ENCODE results near the gene SPPL3.

Gene SPPL3

DNA sequence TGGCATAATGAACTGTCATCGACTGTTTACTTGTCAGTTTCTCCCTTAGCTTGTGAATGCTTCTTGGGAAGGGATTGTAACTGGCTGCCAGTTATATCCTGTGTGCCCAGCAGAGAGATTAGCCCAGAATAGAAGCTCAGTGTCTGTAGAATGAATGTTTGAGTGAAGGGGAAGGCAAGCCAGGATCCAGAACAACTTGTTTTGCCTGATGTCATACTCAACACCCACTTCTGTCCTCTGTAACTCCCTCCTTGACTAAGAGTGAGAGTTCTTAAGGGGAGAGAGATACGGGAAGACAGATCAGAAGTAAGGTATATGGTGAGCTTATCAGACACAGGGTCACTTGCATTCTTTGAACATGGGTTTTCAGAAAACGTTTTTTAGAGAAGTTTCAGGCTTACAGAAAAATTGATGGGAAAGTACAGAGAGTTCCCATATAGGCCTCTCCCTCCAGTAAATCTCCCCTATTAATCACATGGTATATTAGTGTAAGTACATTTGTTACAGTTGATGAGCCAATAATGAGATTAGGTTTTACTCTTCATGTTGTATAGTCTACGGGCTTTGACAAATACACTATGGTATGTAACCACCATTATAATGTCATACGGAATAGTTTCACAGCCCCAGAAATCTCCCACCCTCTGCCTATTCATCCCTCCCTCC, 5.6 kb upstream of the SPPL3 start:
- H2AFZ ChIP-seq (ENCODE audit: low read depth) = no peak overlapping the region
- H3K4me3 ChIP-seq (IDR thresholded peaks at IDR 0.05; ENCODE audit: insufficient read depth, low read depth, low read length) = no peak overlapping the region
- H3K27me3 ChIP-seq (ENCODE audit: insufficient read depth, low read depth) = no peaks in the 10 kb centered on the region
- H3K27ac ChIP-seq = no peak overlapping the region
- H3K4me2 ChIP-seq = no peak overlapping the region
- no peaks in the 10 kb centered on the region for H3K36me3 ChIP-seq (ENCODE audit: insufficient read depth)
- H3K9ac ChIP-seq = no peak overlapping the region
- TF ChIP-seq, protein P1, sequence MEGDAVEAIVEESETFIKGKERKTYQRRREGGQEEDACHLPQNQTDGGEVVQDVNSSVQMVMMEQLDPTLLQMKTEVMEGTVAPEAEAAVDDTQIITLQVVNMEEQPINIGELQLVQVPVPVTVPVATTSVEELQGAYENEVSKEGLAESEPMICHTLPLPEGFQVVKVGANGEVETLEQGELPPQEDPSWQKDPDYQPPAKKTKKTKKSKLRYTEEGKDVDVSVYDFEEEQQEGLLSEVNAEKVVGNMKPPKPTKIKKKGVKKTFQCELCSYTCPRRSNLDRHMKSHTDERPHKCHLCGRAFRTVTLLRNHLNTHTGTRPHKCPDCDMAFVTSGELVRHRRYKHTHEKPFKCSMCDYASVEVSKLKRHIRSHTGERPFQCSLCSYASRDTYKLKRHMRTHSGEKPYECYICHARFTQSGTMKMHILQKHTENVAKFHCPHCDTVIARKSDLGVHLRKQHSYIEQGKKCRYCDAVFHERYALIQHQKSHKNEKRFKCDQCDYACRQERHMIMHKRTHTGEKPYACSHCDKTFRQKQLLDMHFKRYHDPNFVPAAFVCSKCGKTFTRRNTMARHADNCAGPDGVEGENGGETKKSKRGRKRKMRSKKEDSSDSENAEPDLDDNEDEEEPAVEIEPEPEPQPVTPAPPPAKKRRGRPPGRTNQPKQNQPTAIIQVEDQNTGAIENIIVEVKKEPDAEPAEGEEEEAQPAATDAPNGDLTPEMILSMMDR (conservative IDR thresholded peaks at IDR 0.05; ENCODE audit: low read depth, low read length) = no peak
- no peaks in the 10 kb centered on the region for H3K79me2 ChIP-seq (ENCODE audit: insufficient read depth, low read depth)
- H3K4me1 ChIP-seq (ENCODE audit: low read depth, poor library complexity, severe bottlenecking) = no peaks in the 10 kb centered on the region
- no peaks in the 10 kb centered on the region for H4K20me1 ChIP-seq (ENCODE audit: insufficient read depth)

DNA sequence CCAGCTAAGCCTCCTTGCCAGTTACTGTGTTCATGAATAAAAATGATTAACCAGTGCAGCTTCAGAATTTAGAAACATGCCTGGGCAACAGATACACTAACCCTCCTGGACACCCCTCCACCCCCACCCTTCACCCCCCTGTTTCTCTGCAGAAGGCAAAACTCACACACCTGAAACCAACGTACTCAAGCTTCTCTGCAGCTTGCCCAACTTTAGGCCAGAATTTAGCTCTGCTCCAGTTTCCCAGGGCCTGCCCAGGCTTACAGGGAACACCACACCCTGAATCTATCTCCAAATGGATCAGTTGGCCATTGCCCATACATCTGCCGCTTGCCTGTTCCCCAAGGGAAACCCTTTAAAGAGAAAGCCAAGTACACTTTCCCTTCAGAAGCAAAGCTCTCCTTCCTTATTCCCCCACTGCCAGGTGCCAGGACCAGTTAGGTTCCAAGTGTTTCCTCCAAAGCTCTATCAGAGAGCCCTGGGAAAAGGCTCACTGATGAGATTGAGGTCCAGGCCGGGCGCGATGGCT, 1.8 kb upstream of the SPPL3 start:
- H3K36me3 ChIP-seq (ENCODE audit: insufficient read depth) = no peaks in the 10 kb centered on the region
- H3K4me2 ChIP-seq = no peak overlapping the region
- H3K4me1 ChIP-seq (ENCODE audit: low read depth, poor library complexity, severe bottlenecking) = peaks cover 10% of the 10 kb centered on the region
- no peak overlapping the region for H3K4me3 ChIP-seq (IDR thresholded peaks at IDR 0.05; ENCODE audit: insufficient read depth, low read depth, low read length)
- peaks cover 22% of the 10 kb centered on the region; the same call in 1 of the 2 replicates for H3K79me2 ChIP-seq (ENCODE audit: insufficient read depth, low read depth)
- H3K27ac ChIP-seq = no peak overlapping the region
- TF ChIP-seq, protein P1 (conservative IDR thresholded peaks at IDR 0.05; ENCODE audit: low read depth, low read length) = no peak
- no peaks in the 10 kb centered on the region for H3K27me3 ChIP-seq (ENCODE audit: insufficient read depth, low read depth)
- no peaks in the 10 kb centered on the region for H4K20me1 ChIP-seq (ENCODE audit: insufficient read depth)
- H2AFZ ChIP-seq (ENCODE audit: low read depth) = no peak overlapping the region
- no peak overlapping the region for H3K9ac ChIP-seq

DNA sequence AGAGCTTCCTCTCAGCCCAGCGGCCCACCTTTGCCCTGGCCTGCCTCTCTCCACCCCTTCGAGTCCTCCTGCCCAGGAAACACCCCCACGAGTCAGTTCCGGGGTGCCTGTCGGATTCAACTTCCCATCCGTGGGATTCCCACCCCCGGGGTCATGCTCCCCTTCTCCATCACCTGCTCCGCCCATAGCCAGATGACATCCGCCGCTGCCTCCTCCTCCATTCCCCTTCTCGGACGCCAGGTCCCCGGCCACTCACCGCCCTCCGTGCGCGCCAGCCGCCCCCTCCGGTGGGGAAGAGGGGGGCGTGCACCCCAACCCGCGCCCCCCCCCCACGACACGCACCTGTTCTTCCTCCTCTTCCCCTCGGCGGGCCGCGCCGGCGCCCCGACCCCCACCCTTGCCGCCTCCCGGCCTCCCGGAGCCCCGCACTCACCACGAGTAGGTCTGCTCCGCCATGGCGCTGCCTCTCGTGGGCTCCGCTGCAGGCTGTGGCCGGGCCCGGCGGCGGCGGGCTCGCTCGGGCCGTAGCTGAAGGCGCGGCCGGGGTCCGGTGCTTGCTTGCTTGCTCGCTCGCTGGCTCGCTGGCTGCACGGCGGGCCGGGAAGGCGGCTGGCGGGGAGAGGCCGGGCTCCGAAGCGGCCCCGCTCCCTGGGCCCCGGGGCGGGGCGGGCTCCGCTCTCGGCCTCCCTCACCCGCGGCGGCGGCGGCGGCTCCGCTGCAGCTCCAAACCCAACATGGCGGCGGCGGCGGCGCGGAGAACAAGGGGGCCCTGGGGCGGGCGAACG, 554 bp downstream of the SPPL3 start:
- H3K4me3 ChIP-seq (IDR thresholded peaks at IDR 0.05; ENCODE audit: insufficient read depth, low read depth, low read length) = no peak overlapping the region
- no peaks in the 10 kb centered on the region for H4K20me1 ChIP-seq (ENCODE audit: insufficient read depth)
- peak overlapping the region; percentile 22; the same call in 1 of the 2 replicates for H2AFZ ChIP-seq (ENCODE audit: low read depth)
- peak overlapping the region; percentile 62 for H3K9ac ChIP-seq
- H3K79me2 ChIP-seq (ENCODE audit: insufficient read depth, low read depth) = peaks cover 40% of the 10 kb centered on the region; the same call in 1 of the 2 replicates
- H3K36me3 ChIP-seq (ENCODE audit: insufficient read depth) = no peaks in the 10 kb centered on the region
- H3K27ac ChIP-seq = no peak overlapping the region
- H3K4me1 ChIP-seq (ENCODE audit: low read depth, poor library complexity, severe bottlenecking) = peaks cover 10% of the 10 kb centered on the region
- peak overlapping the region; percentile 57 for H3K4me2 ChIP-seq
- H3K27me3 ChIP-seq (ENCODE audit: insufficient read depth, low read depth) = no peaks in the 10 kb centered on the region
- TF ChIP-seq, protein P1 (conservative IDR thresholded peaks at IDR 0.05; ENCODE audit: low read depth, low read length) = no peak

DNA sequence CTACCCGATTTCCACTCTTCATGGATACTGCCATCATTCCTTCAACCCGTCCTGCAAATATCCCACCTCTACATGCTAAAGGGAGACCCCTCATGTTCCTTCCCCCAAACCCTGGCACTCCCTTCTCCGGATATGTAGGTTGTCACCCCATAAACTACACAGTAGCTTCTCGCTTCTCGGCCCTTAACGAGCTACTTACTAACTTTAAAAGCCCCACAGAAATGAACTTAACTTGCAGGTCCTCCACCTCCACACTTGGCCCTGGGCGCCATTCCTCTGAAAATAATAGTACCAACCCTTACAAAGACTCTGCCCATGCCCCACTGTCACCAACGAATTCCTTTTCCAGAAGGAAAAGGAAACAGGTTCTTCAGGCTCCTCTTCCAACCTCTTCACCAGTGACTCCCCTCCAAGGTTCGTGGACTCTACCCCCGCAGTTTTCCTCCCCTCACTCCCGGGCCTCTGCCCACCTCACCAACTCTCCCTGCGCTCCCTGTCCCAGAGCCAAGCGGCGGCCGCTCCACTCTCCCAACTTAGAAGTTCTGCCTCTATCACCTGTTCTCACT, 1.2 kb downstream of the SPPL3 start:
- no peaks in the 10 kb centered on the region for H4K20me1 ChIP-seq (ENCODE audit: insufficient read depth)
- peak overlapping the region; percentile 62; the same call in 1 of the 2 replicates for H3K9ac ChIP-seq
- H3K4me3 ChIP-seq (IDR thresholded peaks at IDR 0.05; ENCODE audit: insufficient read depth, low read depth, low read length) = no peak overlapping the region
- H3K4me1 ChIP-seq (ENCODE audit: low read depth, poor library complexity, severe bottlenecking) = peaks cover 10% of the 10 kb centered on the region
- no peak overlapping the region for H2AFZ ChIP-seq (ENCODE audit: low read depth)
- no peaks in the 10 kb centered on the region for H3K27me3 ChIP-seq (ENCODE audit: insufficient read depth, low read depth)
- H3K27ac ChIP-seq = no peak overlapping the region
- peaks cover 44% of the 10 kb centered on the region; the same call in 1 of the 2 replicates for H3K79me2 ChIP-seq (ENCODE audit: insufficient read depth, low read depth)
- peak overlapping the region; percentile 57 for H3K4me2 ChIP-seq
- TF ChIP-seq, protein P1 (conservative IDR thresholded peaks at IDR 0.05; ENCODE audit: low read depth, low read length) = no peak
- no peaks in the 10 kb centered on the region for H3K36me3 ChIP-seq (ENCODE audit: insufficient read depth)
